ENCODE results near the gene ADAMTSL5.

Gene ADAMTSL5

GRCh38 chr19:1490311-1491113, 22.3 kb downstream of the ADAMTSL5 start, which contains the start of gene PCSK4:
Gene PCSK4 (minus strand): TSS chr19:1490350. CDS start chr19:1490346, 4 bp downstream.
- no peak for TF ChIP-seq POLR2AphosphoS5 (IDR thresholded peaks at IDR 0.05; ENCODE audit: low read depth, low read length)
- TF ChIP-seq POLR2A (IDR thresholded peaks at IDR 0.05; ENCODE audit: low read depth, low read length): no peak
- TF ChIP-seq TAF1 (IDR thresholded peaks at IDR 0.05; ENCODE audit: borderline replicate concordance, low read depth, low read length): no peak
- FAIRE-seq: peak; percentile 97
- DNase-seq (ENCODE audit: insufficient read length): peak; percentile 91

DNA sequence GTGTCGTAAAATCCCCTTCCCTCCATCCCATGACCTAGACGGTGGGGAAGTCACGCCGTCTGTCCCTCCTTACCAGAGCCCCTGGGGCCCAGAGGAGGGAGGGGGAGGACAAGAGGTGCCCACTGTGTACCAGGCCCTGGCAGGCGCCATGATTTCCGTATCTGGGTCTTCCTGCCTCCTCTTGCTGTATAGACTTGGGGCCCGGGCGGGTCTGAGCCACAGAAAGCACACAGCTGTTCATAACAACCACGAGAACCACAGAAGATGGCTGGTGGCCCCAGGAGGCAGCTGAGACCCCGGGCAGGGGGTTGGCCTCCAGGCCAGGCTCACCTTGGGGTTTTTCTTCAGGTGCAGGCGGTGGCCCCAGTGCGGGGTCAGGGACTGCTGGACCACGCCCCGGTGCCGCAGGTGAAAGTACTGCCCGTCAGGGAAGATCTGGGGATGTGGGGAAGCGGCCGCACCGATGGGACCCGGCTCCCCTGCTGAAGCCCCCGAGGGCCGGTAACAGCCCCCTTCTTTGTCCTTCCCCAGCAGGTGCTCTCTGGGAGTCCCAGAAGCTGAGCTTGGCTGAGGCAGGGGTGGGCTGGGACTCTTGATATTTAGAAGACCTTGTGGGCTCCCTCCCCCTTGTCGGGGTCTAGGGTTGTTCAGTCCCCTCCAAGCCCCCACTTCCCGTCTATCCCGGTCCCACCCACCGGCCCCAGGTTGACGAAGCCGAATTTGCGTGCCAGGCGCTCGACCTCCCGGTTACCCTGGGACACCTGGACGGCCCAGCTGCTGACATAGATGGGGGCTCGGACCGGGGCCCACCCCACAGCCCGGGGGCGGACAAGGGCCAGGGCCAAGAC, 23.1 kb downstream of the ADAMTSL5 start:
- FAIRE-seq (no peak), DNase-seq (ENCODE audit: insufficient read length) (no peak)
- no peak for TF ChIP-seq POLR2A (IDR thresholded peaks at IDR 0.05; ENCODE audit: low read depth, low read length)
- no peak for TF ChIP-seq TAF1 (IDR thresholded peaks at IDR 0.05; ENCODE audit: borderline replicate concordance, low read depth, low read length)
- TF ChIP-seq POLR2AphosphoS5 (IDR thresholded peaks at IDR 0.05; ENCODE audit: low read depth, low read length): no peak

- FAIRE-seq (no peak), DNase-seq (ENCODE audit: insufficient read length) (no peak)
- TF ChIP-seq POLR2A (IDR thresholded peaks at IDR 0.05; ENCODE audit: low read depth, low read length) (no peak), POLR2AphosphoS5 (IDR thresholded peaks at IDR 0.05; ENCODE audit: low read depth, low read length) (no peak), TAF1 (IDR thresholded peaks at IDR 0.05; ENCODE audit: borderline replicate concordance, low read depth, low read length) (no peak)
Measured at GRCh38 chr19:1488282-1488601, 24.6 kb downstream of the ADAMTSL5 start.

GRCh38 chr19:1487576-1488281, 25.1 kb downstream of the ADAMTSL5 start:
- DNase-seq (ENCODE audit: insufficient read length) (no peak), FAIRE-seq (no peak)
- TF ChIP-seq POLR2A (IDR thresholded peaks at IDR 0.05; ENCODE audit: low read depth, low read length): no peak
- TF ChIP-seq POLR2AphosphoS5 (IDR thresholded peaks at IDR 0.05; ENCODE audit: low read depth, low read length): no peak
- TF ChIP-seq TAF1 (IDR thresholded peaks at IDR 0.05; ENCODE audit: borderline replicate concordance, low read depth, low read length): no peak

- TF ChIP-seq POLR2AphosphoS5 (IDR thresholded peaks at IDR 0.05; ENCODE audit: low read depth, low read length): no peak
- no peak for FAIRE-seq
Measured at GRCh38 chr19:1486720-1487575, 25.9 kb downstream of the ADAMTSL5 start.

DNA sequence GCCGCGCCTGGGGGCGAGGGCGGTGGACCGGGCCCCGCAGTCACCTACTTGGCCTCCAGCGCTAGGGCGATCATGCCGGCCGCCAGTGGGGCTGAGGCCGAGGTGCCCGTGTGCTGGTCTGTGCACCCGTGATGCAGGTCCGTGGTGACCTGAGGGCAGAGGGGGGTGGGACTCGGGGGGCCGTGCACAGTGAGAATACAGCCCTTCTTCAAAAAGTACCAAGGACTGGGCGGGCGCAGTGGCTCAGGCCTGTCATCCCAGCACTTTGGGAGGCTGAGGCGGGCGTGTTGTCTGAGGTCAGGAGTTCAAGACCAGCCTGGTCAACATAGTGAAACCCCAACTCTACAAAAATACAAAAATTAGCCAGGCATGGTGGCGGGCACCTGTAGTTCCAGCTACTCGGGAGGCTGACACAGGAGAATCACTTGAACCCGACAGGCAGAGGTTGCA, 28.8 kb downstream of the ADAMTSL5 start:
- FAIRE-seq (no peak), DNase-seq (ENCODE audit: insufficient read length) (no peak)
- TF ChIP-seq TAF1 (IDR thresholded peaks at IDR 0.05; ENCODE audit: borderline replicate concordance, low read depth, low read length): no peak

More at GRCh38 chr19:1486720-1487575, 25.9 kb downstream of the ADAMTSL5 start:
- DNase-seq (ENCODE audit: insufficient read length): no peak

GRCh38 chr19:1483131-1483978, 29.5 kb downstream of the ADAMTSL5 start:
- no peak for DNase-seq (ENCODE audit: insufficient read length)
- FAIRE-seq: no peak
- TF ChIP-seq POLR2AphosphoS5 (IDR thresholded peaks at IDR 0.05; ENCODE audit: low read depth, low read length) (no peak), TAF1 (IDR thresholded peaks at IDR 0.05; ENCODE audit: borderline replicate concordance, low read depth, low read length) (no peak), POLR2A (IDR thresholded peaks at IDR 0.05; ENCODE audit: low read depth, low read length) (no peak)

DNA sequence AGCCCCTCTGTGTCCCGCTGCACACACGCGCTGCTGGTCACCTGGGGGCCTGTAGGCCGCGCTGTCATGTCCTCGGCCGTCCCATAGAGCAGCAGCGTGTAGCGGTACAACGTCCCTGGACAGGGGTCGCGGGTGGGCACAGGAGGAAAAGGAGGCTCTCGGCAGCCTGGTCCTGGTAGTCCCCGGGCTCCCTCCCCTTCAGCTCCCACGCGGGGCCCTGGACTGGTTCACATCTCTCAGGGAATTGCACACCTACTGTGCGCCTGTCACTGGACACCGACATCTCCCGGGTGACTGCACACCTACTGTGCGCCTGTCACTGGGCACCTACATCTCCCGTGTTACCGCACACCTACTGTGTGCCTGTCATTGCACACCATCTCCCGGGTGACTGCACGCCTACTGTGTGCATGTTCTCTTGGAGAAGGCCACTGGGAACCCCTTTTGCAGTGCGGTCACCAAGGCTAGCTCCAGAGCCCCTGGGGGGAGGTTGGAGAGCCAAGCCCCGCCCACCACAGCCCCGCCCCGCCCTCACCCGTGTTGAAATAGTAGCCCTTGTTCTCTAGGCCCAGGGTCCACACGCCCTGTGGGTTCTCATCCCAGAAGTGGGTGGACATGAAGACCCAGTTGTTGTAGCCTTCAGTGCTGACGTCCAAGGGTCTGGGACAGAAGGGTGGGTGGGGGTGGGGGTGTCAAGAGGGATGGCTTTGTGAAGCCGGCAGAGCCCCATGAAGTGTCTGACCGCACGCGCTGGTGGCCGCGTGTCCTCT, 30.3 kb downstream of the ADAMTSL5 start:
- TF ChIP-seq TAF1 (IDR thresholded peaks at IDR 0.05; ENCODE audit: borderline replicate concordance, low read depth, low read length): no peak
- no peak for TF ChIP-seq POLR2AphosphoS5 (IDR thresholded peaks at IDR 0.05; ENCODE audit: low read depth, low read length)
- no peak for TF ChIP-seq POLR2A (IDR thresholded peaks at IDR 0.05; ENCODE audit: low read depth, low read length)
- DNase-seq (ENCODE audit: insufficient read length) (no peak), FAIRE-seq (no peak)

DNA sequence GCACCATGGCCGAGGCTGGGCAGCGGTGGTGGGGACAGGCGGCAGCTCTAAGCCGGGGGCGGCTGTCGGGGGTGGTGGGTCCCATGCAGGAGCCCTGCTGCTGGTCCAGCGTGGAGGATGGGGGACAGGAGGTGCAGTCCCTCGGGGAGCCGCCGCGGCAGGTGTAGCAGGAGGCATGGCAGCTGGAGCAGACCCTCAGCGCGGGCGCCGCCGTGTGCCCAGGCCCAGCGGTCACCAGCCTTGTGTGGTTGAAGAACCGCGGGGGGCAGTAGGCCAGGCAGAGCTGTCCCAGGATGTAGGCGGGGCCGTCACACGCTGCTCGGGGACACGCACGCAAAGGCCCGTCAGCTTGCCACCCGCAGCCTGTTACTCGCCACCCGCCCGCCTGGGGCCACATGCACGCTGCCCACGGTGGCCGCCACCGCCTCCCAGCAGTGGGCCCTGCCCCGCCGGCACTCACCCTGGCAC, 30.9 kb downstream of the ADAMTSL5 start:
- FAIRE-seq (no peak), DNase-seq (ENCODE audit: insufficient read length) (no peak)
- no peak for TF ChIP-seq POLR2A (IDR thresholded peaks at IDR 0.05; ENCODE audit: low read depth, low read length)
- no peak for TF ChIP-seq POLR2AphosphoS5 (IDR thresholded peaks at IDR 0.05; ENCODE audit: low read depth, low read length)
- no peak for TF ChIP-seq TAF1 (IDR thresholded peaks at IDR 0.05; ENCODE audit: borderline replicate concordance, low read depth, low read length)
